HK-2 (cell line): ENCODE measurements around the gene KCNQ1.
A peak's percentile ranks its signal among the peaks of the same experiment; 100 is the strongest.

Experiments
- DNase-seq: peaks from one replicate; pipeline ENCODE4 v3.0.0-alpha.2; 2018; ENCODE audit not compliant: unreplicated experiment

Gene KCNQ1

DNA sequence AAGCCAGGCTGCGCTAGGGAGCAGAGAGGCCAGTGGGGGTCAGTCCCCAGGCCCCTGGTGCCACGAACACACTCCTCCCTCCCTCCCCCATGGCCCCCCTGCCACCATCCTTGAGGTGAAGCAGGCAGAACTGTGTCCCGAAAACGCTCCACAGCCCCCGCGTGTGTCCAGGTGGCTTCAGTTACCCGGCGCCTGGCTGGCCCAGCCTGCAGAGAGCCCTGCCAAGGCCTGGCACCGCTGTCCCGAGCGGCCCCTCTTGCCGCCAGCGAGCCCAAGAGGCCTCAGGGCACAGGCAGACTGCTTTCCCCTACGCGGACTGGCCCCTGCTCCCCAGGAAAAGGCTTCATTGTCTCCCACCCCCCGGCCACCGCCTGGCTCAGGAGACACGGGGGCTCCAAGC, 413.1 kb downstream of the KCNQ1 start:
- DNase-seq = no peak

DNA sequence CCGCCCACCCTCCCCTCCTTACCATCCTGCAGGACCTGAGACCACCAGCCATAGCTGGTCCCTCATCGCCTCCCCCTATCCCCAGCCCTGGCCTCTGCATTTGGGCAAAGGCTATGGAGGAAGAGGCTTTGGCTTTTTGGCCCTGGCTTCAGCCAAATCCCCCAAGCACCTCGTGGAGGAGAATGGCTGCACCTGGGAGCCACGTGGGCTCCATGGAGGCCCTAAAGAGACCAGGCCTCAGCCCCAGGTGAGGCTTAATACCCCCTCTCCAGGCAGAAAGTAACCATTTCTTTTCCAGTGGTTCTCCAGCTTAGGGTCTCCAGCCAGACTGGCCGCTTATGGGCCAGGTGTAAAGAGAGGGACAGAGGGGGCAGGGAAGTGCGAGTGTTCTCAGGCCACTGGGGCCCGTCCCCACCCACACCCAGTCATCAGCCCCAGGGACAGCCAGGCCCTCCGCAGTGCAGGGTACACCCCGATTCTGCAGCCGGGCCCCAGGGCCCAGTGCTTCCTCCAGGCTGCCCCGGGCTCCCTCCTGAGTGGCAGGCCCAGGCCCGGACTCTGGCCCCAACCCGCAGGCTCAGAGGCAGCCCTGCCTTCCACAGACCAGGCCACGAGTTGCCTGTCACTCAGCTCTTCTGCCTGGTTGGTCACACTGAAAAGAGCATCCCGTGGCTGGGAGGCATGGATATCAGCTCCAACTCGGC, 414.3 kb downstream of the KCNQ1 start:
- DNase-seq = no peak

GRCh38 chr11:2859699-2860037, 414.9 kb downstream of the KCNQ1 start:
- no peak for DNase-seq

DNA sequence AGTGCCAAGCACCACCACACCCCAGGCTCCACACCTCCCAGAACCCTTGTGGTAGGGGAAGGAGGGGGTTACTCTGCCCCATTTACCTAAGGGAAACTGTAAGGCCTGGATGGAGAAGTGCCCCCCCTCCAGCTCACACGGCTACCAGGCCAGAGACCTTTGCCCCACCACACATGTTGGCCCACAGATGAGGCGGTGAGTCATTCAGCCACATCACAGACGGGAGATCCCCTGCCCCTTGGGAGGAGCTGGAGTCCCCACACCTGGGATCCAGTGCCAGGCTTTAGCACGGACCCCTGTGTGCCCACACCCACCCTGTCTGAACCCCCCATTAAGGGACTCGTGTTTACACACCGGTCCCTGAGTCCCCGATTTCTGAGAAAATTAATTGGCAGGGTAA, 415.8 kb downstream of the KCNQ1 start:
- DNase-seq = peak; percentile 36

DNA sequence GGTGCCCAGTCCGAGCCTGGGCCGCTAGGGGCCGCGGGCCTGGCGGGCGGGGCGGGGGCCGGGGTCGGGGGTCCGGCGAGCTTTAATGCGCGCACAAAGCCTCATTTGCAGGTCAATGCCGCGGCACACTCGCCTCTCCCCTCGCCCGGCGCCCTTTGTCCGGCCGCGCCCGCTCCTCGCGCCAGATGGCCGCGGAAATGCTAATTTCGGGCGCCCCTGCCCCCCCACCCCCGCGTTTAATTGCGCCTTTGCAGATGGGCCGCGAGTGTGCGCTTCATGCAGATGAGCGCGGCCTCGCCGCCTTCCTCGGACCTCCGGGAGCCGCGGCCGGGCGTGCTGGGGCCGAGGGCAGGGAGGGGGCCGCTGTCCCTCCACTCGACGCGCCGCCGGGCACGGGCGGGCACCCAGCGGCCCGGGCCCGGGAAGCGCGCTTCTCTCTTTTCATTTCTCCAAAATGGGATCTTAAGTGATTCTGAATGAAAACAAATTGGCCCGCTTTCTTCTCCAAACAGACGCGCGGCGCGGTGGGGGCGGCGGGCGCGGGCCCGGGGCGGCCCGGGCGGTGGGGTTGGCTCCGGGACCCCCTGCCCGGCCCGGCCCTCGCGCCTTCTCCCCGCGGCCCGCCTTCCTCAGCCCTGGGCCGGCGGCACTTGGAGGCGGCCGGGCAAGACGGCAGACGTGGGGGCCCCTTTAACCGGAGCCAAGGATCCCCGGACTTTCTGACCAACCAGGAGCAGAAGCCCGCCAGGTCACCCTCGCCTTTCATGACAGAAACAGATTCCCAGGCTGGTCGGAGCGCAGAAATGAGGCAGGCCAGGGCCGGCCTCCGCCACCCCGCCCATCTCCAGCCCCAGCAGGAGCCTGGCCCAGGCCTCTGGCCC, 417.8 kb downstream of the KCNQ1 start:
- no peak for DNase-seq

DNA sequence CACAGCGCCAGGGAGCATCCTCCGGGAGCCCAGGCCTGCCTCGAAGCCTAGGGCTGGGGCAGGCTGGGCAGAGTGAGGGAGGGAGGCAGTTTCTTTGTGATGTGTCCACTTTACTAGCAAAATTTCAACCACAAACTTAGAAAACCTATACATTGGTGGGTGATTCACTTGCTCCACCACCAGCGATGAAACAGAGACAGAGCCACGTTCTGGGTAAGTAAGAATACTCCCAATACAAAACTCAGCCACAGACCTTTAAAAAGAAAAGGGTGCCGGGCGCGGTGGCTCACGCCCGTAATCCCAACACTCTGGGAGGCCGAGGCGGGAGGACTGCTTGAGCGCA, 418.4 kb downstream of the KCNQ1 start:
- DNase-seq = no peak

DNA sequence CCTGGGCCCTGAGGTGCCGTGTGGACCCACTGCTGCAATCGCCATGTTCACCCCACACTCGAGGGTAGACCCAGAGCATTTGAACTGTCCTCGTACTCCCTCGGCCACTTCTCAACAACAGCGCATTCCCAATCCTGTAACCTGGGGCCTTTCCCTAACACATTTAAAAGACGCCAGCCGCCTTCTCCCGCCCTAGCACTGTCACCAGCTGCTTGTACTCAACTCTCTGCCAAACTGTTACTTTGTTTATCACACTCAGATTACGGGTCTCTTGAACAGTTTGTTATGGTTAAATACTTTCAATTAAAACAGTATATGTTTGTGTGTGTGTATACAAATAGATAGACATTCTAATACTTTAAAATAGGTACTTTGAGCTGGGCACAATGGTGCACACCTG, 420.1 kb downstream of the KCNQ1 start:
- no peak for DNase-seq

- DNase-seq = no peak
Measured at GRCh38 chr11:2865922-2866577, 421.2 kb downstream of the KCNQ1 start.

- no peak for DNase-seq
Measured at GRCh38 chr11:2867142-2867541, 422.3 kb downstream of the KCNQ1 start.

GRCh38 chr11:2867722-2868505, 423.1 kb downstream of the KCNQ1 start:
- no peak for DNase-seq

GRCh38 chr11:2868506-2869133, 423.8 kb downstream of the KCNQ1 start:
- DNase-seq = no peak

DNA sequence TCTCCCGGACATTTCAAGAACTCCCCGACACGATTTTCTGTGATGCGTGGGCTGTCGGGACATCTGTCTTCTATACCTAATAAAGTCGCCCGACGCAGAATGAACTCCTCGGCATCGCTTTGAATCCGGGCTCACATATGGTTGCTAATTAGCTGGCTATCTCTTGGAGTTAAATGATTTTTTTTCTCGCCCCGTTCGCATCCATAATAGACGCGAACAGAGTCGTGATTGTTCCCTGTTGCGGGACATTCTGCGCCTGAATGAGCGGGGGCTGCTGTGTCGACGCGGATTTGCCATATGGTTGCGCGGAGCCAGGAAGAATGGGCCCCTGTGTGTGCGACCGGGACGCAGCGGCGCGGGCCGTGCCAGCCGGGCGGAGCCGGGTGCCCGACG, 424.3 kb downstream of the KCNQ1 start:
- DNase-seq = no peak

- no peak for DNase-seq
Measured at GRCh38 chr11:2869561-2870427, 425.0 kb downstream of the KCNQ1 start.

- no peak for DNase-seq
Measured at GRCh38 chr11:2870460-2870859, 425.7 kb downstream of the KCNQ1 start.

DNA sequence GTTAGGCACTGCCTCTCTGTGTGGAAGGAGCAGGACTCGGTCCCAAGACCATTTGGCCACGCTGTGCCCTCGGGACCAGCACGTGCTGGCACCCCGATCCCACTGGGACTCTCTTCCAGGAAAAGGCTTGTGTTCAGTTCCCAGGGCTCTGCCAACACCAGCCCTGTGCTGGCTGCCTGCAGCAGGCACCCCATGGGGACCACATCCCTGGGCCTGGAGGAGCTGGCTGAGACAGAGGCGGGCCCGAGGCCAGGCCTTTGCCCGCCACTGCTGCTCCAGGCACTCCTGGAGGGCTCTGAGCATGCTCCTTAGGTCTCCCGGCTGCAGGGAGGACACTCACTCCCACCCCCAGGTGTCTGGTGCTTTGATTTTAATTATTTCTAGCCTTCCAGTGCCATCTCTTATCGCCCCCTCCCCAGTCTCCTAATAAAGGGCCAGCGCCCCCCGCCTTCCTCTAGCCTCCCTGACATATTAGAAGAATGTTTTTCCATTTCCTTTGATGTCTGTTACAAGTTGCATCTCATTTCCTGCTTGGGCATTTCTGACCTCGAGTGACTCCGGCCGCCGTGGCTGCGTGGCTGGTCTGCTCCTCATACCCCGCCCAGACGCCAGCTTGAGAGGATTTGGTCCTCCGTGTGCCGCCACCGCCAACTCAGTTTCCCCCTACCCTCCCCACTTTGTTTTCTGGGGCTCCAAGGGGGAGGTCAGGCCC, 426.3 kb downstream of the KCNQ1 start:
- no peak for DNase-seq

- DNase-seq = no peak
Measured at GRCh38 chr11:2874963-2875362, 430.2 kb downstream of the KCNQ1 start.

DNA sequence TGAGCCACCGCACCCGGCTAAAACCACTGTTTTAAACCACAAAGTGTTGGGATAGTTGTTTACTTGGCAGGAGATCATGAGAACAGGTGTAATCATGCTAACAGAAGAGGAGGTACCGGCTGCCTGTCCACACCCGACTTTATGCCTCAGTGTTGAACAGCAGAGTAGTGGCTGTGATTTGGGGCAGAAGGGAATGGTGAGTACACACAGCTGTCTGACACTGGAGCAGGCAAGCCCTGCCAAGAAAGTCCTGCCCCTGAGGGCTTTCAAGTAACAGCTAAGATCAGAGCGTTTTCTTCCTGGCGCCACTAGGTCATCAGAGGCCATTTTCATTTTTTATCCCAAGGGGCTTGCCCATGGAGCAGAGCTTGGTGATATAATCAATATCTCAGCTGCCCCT, 432.7 kb downstream of the KCNQ1 start:
- DNase-seq = no peak

- DNase-seq = no peak
Measured at GRCh38 chr11:2878782-2879181, 434.0 kb downstream of the KCNQ1 start.

DNA sequence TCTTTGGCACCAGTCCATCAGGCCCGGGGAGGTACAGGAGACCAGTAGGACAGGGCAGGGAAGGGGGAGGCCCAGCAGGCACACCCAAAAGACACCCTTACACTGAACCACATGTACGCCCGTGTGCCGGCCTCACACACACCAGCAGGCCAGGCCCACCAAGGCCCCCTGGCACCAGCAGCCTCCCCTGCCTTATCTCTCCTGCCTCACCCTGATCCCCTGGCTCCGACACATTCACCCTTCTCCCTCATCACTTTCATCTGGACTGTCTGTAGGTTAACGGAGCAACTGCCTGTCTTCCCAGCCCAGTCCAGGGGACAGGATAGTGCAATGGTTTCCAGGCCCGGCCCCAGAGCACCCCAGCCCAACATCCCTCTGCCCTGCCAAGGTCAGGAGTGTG, 435.8 kb downstream of the KCNQ1 start:
- no peak for DNase-seq
